Ramos (cell line): ENCODE data around the gene EIF4A2.
"Not testable (repeated sequence)": the region's sequence is repeated elsewhere in the genome, so short reads cannot be mapped to it uniquely, and the experiment has no call there.

ENCODE experiments used
- in situ Hi-C: fragments of 300-500 bp; cut with MboI; formaldehyde crosslinking; loops from one replicate; pipeline ENCODE4 v1.14.3; 2022; ENCODE audit warnings: low sequenced_read_pairs; ENCODE audit not compliant: unreplicated experiment

EIF4A2 gene

DNA sequence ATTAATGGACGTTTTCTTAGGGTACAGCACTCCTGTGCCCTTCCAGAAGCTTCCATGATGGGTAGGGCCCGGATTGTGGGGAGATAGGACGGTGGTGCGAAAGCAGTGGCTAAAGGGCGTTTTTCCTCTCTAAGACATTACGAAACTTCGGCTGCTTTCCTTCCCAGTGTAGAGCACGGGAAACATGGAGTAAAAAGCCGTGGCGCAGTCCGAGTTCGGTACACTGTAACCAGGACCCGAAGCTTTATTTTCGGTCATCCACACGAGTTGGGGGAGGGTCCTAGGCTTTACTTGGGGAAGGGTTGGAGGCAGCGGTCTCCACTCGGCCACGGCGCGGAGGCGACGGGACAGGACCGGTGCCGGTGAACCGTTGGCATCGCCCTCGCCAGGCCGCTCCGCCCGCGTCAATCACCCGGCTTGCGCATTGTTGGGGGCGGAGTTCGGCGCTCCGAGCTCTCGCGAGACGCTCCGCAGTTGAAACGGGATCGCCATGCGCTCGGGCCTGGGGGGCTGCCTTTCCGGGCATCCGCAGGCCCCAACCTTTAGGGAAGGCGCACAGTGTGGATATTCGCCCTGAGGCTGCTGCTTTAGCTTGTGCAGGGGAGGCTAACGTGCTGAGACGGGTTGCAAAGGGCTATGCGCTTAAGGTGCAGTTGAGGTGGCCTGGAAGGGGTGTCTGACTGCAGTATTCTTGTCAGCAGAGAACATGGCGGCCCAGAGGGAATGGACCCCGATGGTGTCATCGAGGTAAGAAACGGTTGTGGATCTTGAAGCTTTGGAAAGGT is 546 bp downstream of the EIF4A2 start:
- in situ Hi-C loops, result loop anchor here (10.0 to 25.0 kb wide), 2 partner anchors 849 to 1178 kb away; partner anchors contain the start of gene TRA2B

GRCh38 chr3:186784820-186785494 is 1.6 kb downstream of the EIF4A2 start:
- in situ Hi-C loops, result loop anchor here (10.0 to 25.0 kb wide), 2 partner anchors 850 to 1177 kb away; partner anchors contain the start of gene TRA2B

DNA sequence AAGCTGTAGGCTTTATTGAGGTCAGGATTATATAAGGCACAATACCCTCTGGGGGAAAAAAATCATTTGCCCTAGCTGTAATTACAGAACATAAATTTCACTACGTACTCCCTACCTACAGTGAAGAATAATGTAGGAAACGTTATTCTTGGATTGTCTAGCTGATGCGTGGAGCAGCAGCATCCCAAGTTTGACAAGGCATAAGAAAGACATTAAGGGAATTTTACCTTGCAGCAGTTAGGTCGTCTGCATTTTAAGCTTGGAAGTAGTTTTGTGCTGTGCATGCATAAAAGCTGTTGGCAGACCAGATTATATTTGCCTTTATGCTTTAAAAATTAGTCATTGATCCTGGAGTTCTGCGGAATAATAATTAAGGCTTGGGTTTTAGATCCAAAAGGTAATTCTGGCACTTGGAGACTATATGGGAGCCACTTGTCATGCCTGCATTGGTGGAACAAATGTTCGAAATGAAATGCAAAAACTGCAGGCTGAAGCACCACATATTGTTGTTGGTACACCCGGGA is 2.2 kb downstream of the EIF4A2 start:
- in situ Hi-C loops, result loop anchor here (10.0 to 25.0 kb wide), 2 partner anchors 851 to 1177 kb away; partner anchors contain the start of gene TRA2B

- in situ Hi-C loops, result loop anchor here (10.0 to 25.0 kb wide), 2 partner anchors 852 to 1175 kb away; partner anchors contain the start of gene TRA2B
Measured at GRCh38 chr3:186786922-186787321, 3.5 kb downstream of the EIF4A2 start.

DNA sequence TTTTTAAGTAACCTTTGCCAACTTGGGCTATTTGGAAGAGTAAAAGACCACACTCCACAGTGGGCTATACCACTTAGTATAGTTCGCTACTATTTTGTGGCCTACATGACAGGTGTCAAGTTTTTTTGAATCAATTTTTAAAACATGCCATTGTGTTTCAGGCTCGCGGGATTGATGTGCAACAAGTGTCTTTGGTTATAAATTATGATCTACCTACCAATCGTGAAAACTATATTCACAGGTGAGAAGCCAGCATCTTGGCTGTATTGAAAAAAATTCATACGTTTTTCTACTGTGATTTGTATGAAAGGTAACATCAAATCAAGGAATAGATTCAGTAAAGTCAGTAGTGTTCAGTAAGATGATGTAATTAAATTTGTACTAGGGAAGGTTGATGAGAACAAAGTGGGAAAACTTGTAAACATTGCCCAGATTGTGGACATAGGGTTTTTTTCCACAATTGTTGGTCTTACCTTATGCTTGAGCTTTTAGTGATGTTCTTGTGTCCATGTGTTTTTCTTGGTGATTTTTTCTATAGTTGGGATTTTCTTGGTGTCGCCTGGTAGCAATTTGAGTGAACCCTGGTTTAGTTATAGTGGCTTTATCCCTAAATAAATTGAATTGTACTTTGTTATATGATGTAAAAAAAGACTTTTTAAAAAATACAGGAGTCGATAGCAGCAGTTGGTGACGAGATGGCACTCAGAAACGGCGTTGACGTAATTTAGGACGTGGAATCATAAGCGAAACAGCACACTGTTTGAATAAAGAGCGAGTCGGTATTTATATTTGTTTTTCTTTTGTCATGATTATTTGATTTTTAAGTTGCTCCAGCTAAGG is 4.5 kb downstream of the EIF4A2 start:
- in situ Hi-C loops, result loop anchor here (10.0 to 25.0 kb wide), 2 partner anchors 853 to 1174 kb away; partner anchors contain the start of gene TRA2B

- in situ Hi-C loops, result loop anchor here (10.0 to 25.0 kb wide), 2 partner anchors 854 to 1174 kb away; partner anchors contain the start of gene TRA2B
Measured at GRCh38 chr3:186788482-186789370, 5.3 kb downstream of the EIF4A2 start.

- in situ Hi-C loops, result loop anchor here (10.0 to 25.0 kb wide), 2 partner anchors 855 to 1173 kb away; partner anchors contain the start of gene TRA2B
Measured at GRCh38 chr3:186789554-186790260, 6.3 kb downstream of the EIF4A2 start.

DNA sequence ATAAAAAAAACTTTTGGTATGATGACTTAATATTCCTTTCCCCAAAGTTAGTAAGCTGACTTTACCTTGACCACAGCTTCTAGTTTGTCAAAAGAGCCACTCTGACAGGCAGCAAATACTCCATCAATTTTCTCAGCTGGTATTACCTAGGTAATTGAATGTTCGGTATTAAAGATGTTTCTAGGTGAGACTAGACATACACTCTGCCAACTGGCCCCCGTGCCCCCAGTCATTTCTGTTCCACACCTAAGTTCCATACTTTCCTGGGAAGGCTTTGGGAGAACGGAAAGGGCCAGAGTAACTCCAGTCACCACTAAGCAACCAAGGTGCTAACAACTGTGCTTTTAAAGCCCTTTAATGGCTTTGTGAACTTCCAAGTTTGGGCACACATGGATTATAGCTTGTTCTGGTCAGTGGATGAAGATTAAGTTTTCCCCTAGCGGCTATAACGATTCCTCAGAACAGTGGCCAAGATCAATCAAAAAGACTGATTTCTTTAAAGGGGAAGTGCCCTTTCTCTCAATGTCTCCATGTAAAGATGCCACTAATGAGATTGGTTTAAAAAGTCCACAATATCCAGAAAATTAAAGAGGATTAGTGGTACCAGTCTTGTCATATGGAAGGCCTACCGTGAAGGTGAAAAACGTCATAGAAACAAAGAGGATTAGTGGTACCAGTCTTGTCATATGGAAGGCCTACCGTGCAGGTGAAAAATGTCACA is 7.0 kb downstream of the EIF4A2 start:
- in situ Hi-C loops, result loop anchor here (25.0 kb wide), 1 partner anchor 1172 kb away; no protein-coding TSS in a partner anchor

DNA sequence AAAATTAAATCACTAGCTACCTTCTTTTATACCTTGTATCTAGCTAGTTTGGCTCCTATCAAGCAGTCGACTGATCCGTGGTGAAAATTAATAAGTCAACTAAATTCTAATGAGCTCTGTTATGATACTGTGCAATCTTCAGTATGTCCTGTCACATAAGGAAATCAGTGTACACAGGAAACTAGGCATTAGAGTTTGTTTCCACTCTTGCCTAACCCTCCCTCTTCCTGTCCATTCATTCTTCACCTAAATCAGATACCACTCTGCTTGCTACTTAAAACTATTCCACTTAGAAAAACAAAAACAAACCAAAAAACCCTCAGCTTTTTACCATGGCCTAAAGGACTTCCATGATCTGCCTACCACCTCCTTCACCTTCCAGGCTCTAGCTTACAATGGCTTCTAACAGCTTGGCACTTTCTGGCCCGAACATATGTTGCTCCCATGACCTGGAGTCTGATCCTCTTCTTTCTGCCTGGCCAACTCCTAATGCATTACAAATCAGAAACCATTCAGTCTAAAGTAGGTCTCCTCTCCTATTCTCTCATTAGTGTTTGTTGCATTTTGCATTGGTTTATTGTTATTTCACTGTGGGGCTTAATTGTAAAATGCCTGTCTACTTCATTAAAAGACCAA is 15.0 kb downstream of the EIF4A2 start:
- in situ Hi-C loops, result loop anchor here (25.0 kb wide), 1 partner anchor 1164 kb away; no protein-coding TSS in a partner anchor

GRCh38 chr3:186800285-186800684 is 16.9 kb downstream of the EIF4A2 start:
- in situ Hi-C loops, result no loop called here

- in situ Hi-C loops, result no loop called here
Measured at GRCh38 chr3:186802701-186803100, 19.3 kb downstream of the EIF4A2 start.

GRCh38 chr3:186803447-186803846 is 20.1 kb downstream of the EIF4A2 start:
- in situ Hi-C loops, result not testable (repeated sequence)

- in situ Hi-C loops, result no loop called here
Measured at GRCh38 chr3:186806089-186807055, 23.0 kb downstream of the EIF4A2 start, which contains the start of gene RFC4. TSS of gene RFC4 (minus strand) at chr3:186806482. CDS start at chr3:186804713, 1,769 bp downstream.

GRCh38 chr3:186807231-186807630 is 23.9 kb downstream of the EIF4A2 start:
- in situ Hi-C loops, result no loop called here

DNA sequence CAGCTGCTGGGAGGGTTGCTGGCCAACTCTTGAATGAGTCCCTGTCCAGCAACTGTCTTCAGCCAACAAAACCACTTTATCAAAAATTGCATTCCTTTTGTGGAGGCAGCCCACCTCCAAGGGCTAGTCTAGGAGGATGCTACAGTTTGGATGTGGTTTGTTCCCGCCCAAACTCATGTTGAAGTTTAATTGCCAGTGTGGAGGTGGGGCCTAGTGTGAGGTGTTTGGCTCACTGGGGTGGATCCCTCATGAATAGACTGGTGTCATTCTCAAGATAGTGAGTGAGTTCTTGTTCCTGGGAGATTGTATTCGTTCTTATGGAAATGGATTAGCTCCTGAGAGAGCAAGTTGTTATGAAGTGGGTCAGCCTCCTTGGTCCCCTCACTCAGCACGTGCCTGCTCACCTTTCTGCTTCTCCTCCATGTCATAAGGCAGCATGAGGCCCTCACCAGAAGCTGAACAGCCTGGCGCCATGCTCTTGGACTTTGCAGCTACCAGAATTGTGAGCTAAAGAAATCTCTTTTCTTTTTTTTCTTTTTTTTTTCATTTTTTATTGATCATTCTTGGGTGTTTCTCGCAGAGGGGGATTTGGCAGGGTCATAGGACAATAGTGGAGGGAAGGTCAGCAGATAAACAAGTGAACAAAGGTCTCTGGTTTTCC is 27.1 kb downstream of the EIF4A2 start:
- in situ Hi-C loops, result no loop called here
